Cardiac muscle cell (in vitro differentiated cells and primary cell): ENCODE measurements around the gene NLRP9. TPM values are rescaled to one million over a fixed set of nuclear protein-coding genes. Genes with fewer than 3 reads are reported as not detected.

Experiments used
- DNase-seq, 2 donors: peaks; one replicate each; pipeline versions ENCODE4 v3.0.0 to v3.0.0-alpha.2; 2010 to 2017; ENCODE audit warnings: low read depth in 1 of 2, low spot score in 1 of 2
- H3K27ac ChIP-seq: fragments of 200-600 bp; sonication (generic); 2 replicates; pipeline ENCODE4 v1.5.1; 2016
- H3K27me3 ChIP-seq: fragments of 200-600 bp; sonication (generic); 2 replicates; pipeline ENCODE4 v1.6.0; 2016; ENCODE audit warnings: control low read depth
- H3K36me3 ChIP-seq: fragments of 200-600 bp; sonication (generic); 2 replicates; pipeline ENCODE4 v1.5.1; 2016; ENCODE audit warnings: control low read depth
- H3K4me1 ChIP-seq: fragments of 200-600 bp; sonication (generic); 2 replicates; pipeline ENCODE4 v1.8.1; 2017; ENCODE audit warnings: low read depth, mild to moderate bottlenecking, mixed run types
- H3K4me3 ChIP-seq: fragments of 200-600 bp; sonication (generic); 2 replicates; pipeline ENCODE4 v1.5.1; 2016; ENCODE audit warnings: mild to moderate bottlenecking
- H3K9me3 ChIP-seq: fragments of 200-600 bp; sonication (generic); 2 replicates; pipeline ENCODE4 v1.5.1; 2017; ENCODE audit warnings: low read depth, mild to moderate bottlenecking, control low read depth
- CTCF ChIP-seq: IDR thresholded peaks from 2 replicates; pipeline ENCODE4 v1.5.1; 2012; ENCODE audit warnings: low read depth, mild to moderate bottlenecking, low read length
- polyA plus RNA-seq: library from polyadenylated mRNA; unstranded; fragments of >200 nt; fragmentation: Nextera tagmentation; extraction: Ambion mirVana; gene quantifications from 2 replicates; pipeline ENCODE4 v1.2.1, GENCODE V29; 2016
- total RNA-seq: library from RNA; depleted of rRNA; stranded (reverse); fragments of >200 nt; gene quantifications from 2 replicates; pipeline ENCODE4 v1.2.3, GENCODE V29; 2016

The NLRP9 gene
- total and polyA plus RNA-seq, 2 experiments from 2014 or later = not detected

- H3K36me3 ChIP-seq = no peaks in the 10 kb centered on the region
- no peak overlapping the region for H3K27ac ChIP-seq
- no peak for DNase-seq
- H3K4me1 ChIP-seq = no peaks in the 10 kb centered on the region
- no peaks in the 10 kb centered on the region for H3K9me3 ChIP-seq
- no peak for TF ChIP-seq CTCF
- H3K4me3 ChIP-seq = no peak overlapping the region
- no peaks in the 10 kb centered on the region for H3K27me3 ChIP-seq
These were observed 21.0 kb downstream of the NLRP9 start for GRCh38 chr19:55717251-55717650.

GRCh38 chr19:55716531-55716930 lies 21.7 kb downstream of the NLRP9 start:
- Histone ChIP-seq H3K4me3 (no peak overlapping the region), H3K4me1 (no peaks in the 10 kb centered on the region), H3K36me3 (no peaks in the 10 kb centered on the region), H3K9me3 (no peaks in the 10 kb centered on the region), H3K27me3 (no peaks in the 10 kb centered on the region), H3K27ac (no peak overlapping the region)
- no peak for DNase-seq
- TF ChIP-seq CTCF = no peak

- TF ChIP-seq CTCF = no peak
- no peaks in the 10 kb centered on the region for H3K27me3 ChIP-seq
- no peak overlapping the region for H3K4me3 ChIP-seq
- no peak overlapping the region for H3K27ac ChIP-seq
- H3K4me1 ChIP-seq = no peaks in the 10 kb centered on the region
- H3K9me3 ChIP-seq = no peaks in the 10 kb centered on the region
- DNase-seq = no peak
- H3K36me3 ChIP-seq = no peaks in the 10 kb centered on the region
These were observed 25.2 kb downstream of the NLRP9 start for GRCh38 chr19:55712804-55713631.

- H3K4me1 ChIP-seq = no peaks in the 10 kb centered on the region
- DNase-seq = no peak
- H3K27me3 ChIP-seq = no peaks in the 10 kb centered on the region
- no peak for TF ChIP-seq CTCF
- H3K36me3 ChIP-seq = no peaks in the 10 kb centered on the region
- H3K27ac ChIP-seq = no peak overlapping the region
- H3K9me3 ChIP-seq = no peaks in the 10 kb centered on the region
- H3K4me3 ChIP-seq = no peak overlapping the region
These were observed 26.5 kb downstream of the NLRP9 start for GRCh38 chr19:55711719-55712118.

- H3K36me3 ChIP-seq = no peaks in the 10 kb centered on the region
These were observed 32.2 kb downstream of the NLRP9 start for GRCh38 chr19:55705972-55706371.

More at GRCh38 chr19:55705972-55706371, 32.2 kb downstream of the NLRP9 start:
- Histone ChIP-seq H3K27me3 (no peaks in the 10 kb centered on the region), H3K9me3 (no peaks in the 10 kb centered on the region), H3K27ac (no peak overlapping the region), H3K4me3 (no peak overlapping the region), H3K4me1 (no peaks in the 10 kb centered on the region)
- DNase-seq = no peak
- no peak for TF ChIP-seq CTCF
